GM18868 (cell line): ENCODE data around the gene EWSR1.
"Not testable (repeated sequence)": the region's sequence is repeated elsewhere in the genome, so short reads cannot be mapped to it uniquely, and the experiment has no call there.

Experiments used
- ATAC-seq: cut with Tn5 transposase; IDR thresholded peaks from one replicate; pipeline ENCODE4 v1.9.1; 2021; ENCODE audit warnings: mild to moderate bottlenecking, moderate library complexity; ENCODE audit not compliant: unreplicated experiment

The EWSR1 gene

GRCh38 chr22:29245626-29246385, 22.3 kb upstream of the EWSR1 start:
- ATAC-seq, result no peak

GRCh38 chr22:29247891-29248290, 20.2 kb upstream of the EWSR1 start:
- not testable (repeated sequence) for ATAC-seq

GRCh38 chr22:29251265-29251664, 16.8 kb upstream of the EWSR1 start:
- ATAC-seq, result no peak

- no peak for ATAC-seq
Observed at GRCh38 chr22:29251981-29252911, 15.8 kb upstream of the EWSR1 start.

GRCh38 chr22:29253561-29254285, 14.3 kb upstream of the EWSR1 start:
- ATAC-seq, result no peak

- ATAC-seq, result no peak
Observed at GRCh38 chr22:29254286-29254660, 13.8 kb upstream of the EWSR1 start.

- no peak for ATAC-seq
Observed at GRCh38 chr22:29255064-29255621, 12.9 kb upstream of the EWSR1 start.

- ATAC-seq, result no peak
Observed at GRCh38 chr22:29256606-29257325, 11.3 kb upstream of the EWSR1 start.

GRCh38 chr22:29257751-29258181, 10.3 kb upstream of the EWSR1 start:
- ATAC-seq, result no peak

- ATAC-seq, result no peak
Observed at GRCh38 chr22:29258407-29259252, 9.4 kb upstream of the EWSR1 start.

- no peak for ATAC-seq
Observed at GRCh38 chr22:29259253-29259899, 8.7 kb upstream of the EWSR1 start.

- no peak for ATAC-seq
Observed at GRCh38 chr22:29260031-29260560, 8.0 kb upstream of the EWSR1 start.

- no peak for ATAC-seq
Observed at GRCh38 chr22:29260601-29261315, 7.3 kb upstream of the EWSR1 start.

- no peak for ATAC-seq
Observed at GRCh38 chr22:29263791-29264276, 4.2 kb upstream of the EWSR1 start.

- no peak for ATAC-seq
Observed at GRCh38 chr22:29265305-29265704, 2.8 kb upstream of the EWSR1 start.

GRCh38 chr22:29265929-29266328, 2.1 kb upstream of the EWSR1 start:
- ATAC-seq, result no peak

- no peak for ATAC-seq
Observed at GRCh38 chr22:29266564-29267461, 1.3 kb upstream of the EWSR1 start.
